Calu3 (cell line): ENCODE results near the gene FAM153A. TPM values are rescaled to one million over a fixed set of nuclear protein-coding genes. Genes with fewer than 3 reads are reported as not detected.
"Not testable (repeated sequence)": the region's sequence is repeated elsewhere in the genome, so short reads cannot be mapped to it uniquely, and the experiment has no call there.

Experiments
- BruUV-seq: library from RNA; stranded (reverse); fragments of 400-500 nt; replicated peaks from 2 replicates; lab custom pipeline; 2021; lab: Mats Ljungman, UMichigan
- CTCF ChIA-PET: fragments of 300-600 bp; sonication (Branson Sonifier 250); formaldehyde crosslinking; loops from one replicate; lab custom pipeline; 2022; ENCODE audit warnings: antibody characterized with exemption; lab: Charles Lee
- DNase-seq: peaks from one replicate; pipeline ENCODE4 v3.0.0; 2022
- H3K27ac Mint-ChIP-seq: one replicate; pipeline ENCODE4 v1.8.0; 2022; ENCODE audit warnings: mixed read lengths; ENCODE audit not compliant: unreplicated experiment
- H3K27me3 Mint-ChIP-seq: one replicate; pipeline ENCODE4 v1.8.0; 2022; ENCODE audit warnings: mixed read lengths; ENCODE audit not compliant: unreplicated experiment
- H3K36me3 Mint-ChIP-seq: one replicate; pipeline ENCODE4 v1.8.0; 2022; ENCODE audit warnings: mild to moderate bottlenecking, moderate library complexity, mixed read lengths; ENCODE audit not compliant: insufficient read depth, unreplicated experiment
- H3K4me1 Mint-ChIP-seq: one replicate; pipeline ENCODE4 v1.8.0; 2022; ENCODE audit warnings: mild to moderate bottlenecking, low read depth, mixed read lengths; ENCODE audit not compliant: unreplicated experiment
- H3K4me3 Mint-ChIP-seq: one replicate; pipeline ENCODE4 v1.8.0; 2022; ENCODE audit warnings: mild to moderate bottlenecking, low read depth, moderate library complexity, mixed read lengths; ENCODE audit not compliant: unreplicated experiment
- H3K9me3 Mint-ChIP-seq: one replicate; pipeline ENCODE4 v1.8.0; 2022; ENCODE audit warnings: low read depth, mixed read lengths; ENCODE audit not compliant: unreplicated experiment
- intact Hi-C: fragments of 100-400 bp; cut with micrococcal nuclease; formaldehyde crosslinking; loops from one replicate; pipeline ENCODE4 v1.10.0; 2022; ENCODE audit not compliant: unreplicated experiment
- total RNA-seq: library from RNA; stranded (reverse); gene quantifications from 2 replicates; pipeline ENCODE4 v1.2.3, GENCODE V29; 2022

Gene FAM153A
- total RNA-seq, 1 experiment from 2014 or later = 4.3 TPM

- H3K4me1 Mint-ChIP-seq, intact Hi-C loops, H3K27ac Mint-ChIP-seq, H3K9me3 Mint-ChIP-seq, BruUV-seq, H3K4me3 Mint-ChIP-seq, H3K27me3 Mint-ChIP-seq, H3K36me3 Mint-ChIP-seq, CTCF ChIA-PET: not testable (repeated sequence)
- DNase-seq = peak; percentile 69
Observed at GRCh38 chr5:177693671-177694517, 88.8 kb downstream of the FAM153A start.

DNA sequence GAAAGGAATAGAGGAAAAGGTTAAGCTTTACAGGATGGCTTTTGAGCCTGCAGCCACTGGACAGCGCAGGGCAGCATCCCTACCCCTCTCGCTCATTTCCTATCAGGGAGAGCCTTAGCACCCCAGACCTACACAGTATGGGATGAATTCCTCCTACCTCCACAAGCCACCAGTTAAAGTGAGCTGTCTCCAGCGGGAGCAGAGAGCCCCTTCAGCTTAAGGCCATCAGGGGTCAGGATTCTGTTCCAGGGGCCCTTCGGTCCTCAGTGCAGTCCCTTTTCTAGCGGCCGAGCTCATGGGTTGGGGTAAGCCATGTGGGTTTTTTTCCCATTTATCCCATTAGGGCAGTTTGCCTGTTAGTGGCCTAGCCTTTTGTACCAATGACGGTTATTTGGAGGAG lies 89.7 kb downstream of the FAM153A start:
- H3K27ac Mint-ChIP-seq, H3K4me3 Mint-ChIP-seq, DNase-seq, H3K4me1 Mint-ChIP-seq, BruUV-seq, H3K27me3 Mint-ChIP-seq, intact Hi-C loops, CTCF ChIA-PET, H3K9me3 Mint-ChIP-seq, H3K36me3 Mint-ChIP-seq: not testable (repeated sequence)

DNA sequence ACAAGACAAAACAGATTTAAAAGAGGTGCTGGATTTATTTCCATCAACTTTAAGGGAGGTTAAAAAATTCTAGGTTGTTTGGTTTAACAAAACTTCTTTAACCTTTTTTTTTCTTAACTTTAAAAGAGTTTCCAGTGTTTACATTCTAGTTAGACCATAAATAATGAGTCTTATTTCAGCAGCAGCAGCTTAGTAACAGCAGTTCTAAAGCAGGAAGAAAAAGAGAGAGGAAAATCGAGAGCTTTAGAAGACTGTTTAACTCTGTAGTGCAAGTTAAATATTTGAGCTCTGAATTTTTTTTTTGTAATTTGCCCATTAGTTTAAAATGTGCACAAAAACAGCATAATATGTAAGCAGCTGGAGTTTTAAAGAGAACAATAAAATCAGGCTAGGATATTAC lies 90.2 kb downstream of the FAM153A start:
- CTCF ChIA-PET, H3K27me3 Mint-ChIP-seq: not testable (repeated sequence)

DNA sequence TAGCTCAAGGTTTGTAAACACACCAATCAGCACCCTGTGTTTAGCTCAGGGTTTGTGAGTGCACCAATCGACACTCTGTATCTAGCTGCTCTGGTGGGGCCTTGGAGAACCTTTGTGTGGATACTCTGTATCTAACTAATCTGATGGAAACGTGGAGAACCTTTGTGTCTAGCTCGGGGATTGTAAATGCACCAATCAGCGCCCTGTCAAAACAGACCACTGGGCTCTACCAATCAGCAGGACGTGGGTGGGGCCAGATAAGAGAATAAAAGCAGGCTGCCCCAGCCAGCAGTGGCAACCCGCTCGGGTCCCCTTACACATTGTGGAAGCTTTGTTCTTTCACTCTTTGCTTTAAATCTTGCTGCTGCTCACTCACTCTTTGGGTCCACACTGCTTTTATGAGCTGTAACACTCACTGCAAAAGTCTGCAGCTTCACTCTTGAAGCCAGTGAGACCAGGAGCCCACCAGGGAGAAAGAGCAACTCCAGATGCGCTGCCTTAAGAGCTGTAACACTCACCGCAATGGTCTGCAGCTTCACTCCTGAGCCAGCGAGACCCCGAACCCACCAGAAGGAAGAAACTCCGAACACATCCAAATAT lies 93.6 kb downstream of the FAM153A start:
- H3K4me1 Mint-ChIP-seq, H3K36me3 Mint-ChIP-seq, H3K9me3 Mint-ChIP-seq, H3K27ac Mint-ChIP-seq, BruUV-seq, H3K4me3 Mint-ChIP-seq, intact Hi-C loops, DNase-seq, H3K27me3 Mint-ChIP-seq: not testable (repeated sequence)
- CTCF ChIA-PET = interaction anchor here (0.6 kb wide), 1 partner anchor 387 kb away, joined by 3 read pairs; no protein-coding TSS in a partner anchor

More for the DNA sequence above, 90.2 kb downstream of the FAM153A start:
- DNase-seq, BruUV-seq, H3K4me1 Mint-ChIP-seq, H3K4me3 Mint-ChIP-seq, H3K27ac Mint-ChIP-seq, H3K9me3 Mint-ChIP-seq, intact Hi-C loops, H3K36me3 Mint-ChIP-seq: not testable (repeated sequence)

DNA sequence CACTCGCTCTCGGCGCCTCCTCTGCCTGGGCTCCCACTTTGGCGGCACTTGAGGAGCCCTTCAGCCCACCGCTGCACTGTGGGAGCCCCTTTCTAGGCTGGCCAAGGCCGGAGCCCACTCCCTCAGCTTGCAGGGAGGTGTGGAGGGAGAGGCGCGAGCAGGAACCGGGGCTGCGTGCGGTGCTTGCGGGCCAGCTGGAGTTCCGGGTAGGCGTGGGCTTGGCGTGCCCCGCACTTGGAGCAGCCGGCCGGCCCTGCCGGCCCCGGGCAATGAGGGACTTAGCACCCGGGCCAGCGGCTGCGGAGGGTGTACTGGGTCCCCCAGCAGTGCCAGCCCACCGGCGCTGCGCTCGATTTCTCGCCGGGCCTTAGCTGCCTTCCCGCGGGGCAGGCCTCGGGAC lies 94.6 kb downstream of the FAM153A start:
- H3K27ac Mint-ChIP-seq, BruUV-seq, H3K4me3 Mint-ChIP-seq, H3K27me3 Mint-ChIP-seq, DNase-seq, H3K4me1 Mint-ChIP-seq, CTCF ChIA-PET, intact Hi-C loops, H3K9me3 Mint-ChIP-seq, H3K36me3 Mint-ChIP-seq: not testable (repeated sequence)

- intact Hi-C loops, H3K4me1 Mint-ChIP-seq, H3K4me3 Mint-ChIP-seq, BruUV-seq, H3K27ac Mint-ChIP-seq, H3K9me3 Mint-ChIP-seq, H3K36me3 Mint-ChIP-seq, H3K27me3 Mint-ChIP-seq, CTCF ChIA-PET, DNase-seq: not testable (repeated sequence)
Observed at GRCh38 chr5:177681920-177682319, 100.8 kb downstream of the FAM153A start.

Other genes with a start within 250 kb of the FAM153A start
- 92.0 and 97.0 TPM in 2 replicates for gene FAM193B, start 228.3 kb downstream of the FAM153A start, total RNA-seq
- gene TMED9, start 190.7 kb downstream of the FAM153A start, total RNA-seq = 275 and 294 TPM in 2 replicates
- 48.8 and 55.7 TPM in 2 replicates for gene B4GALT7, start 182.8 kb downstream of the FAM153A start, total RNA-seq
- gene PROP1, start 213.3 kb upstream of the FAM153A start, total RNA-seq = not detected in 2 replicates